ENCODE data around the gene WDR6.

DNA sequence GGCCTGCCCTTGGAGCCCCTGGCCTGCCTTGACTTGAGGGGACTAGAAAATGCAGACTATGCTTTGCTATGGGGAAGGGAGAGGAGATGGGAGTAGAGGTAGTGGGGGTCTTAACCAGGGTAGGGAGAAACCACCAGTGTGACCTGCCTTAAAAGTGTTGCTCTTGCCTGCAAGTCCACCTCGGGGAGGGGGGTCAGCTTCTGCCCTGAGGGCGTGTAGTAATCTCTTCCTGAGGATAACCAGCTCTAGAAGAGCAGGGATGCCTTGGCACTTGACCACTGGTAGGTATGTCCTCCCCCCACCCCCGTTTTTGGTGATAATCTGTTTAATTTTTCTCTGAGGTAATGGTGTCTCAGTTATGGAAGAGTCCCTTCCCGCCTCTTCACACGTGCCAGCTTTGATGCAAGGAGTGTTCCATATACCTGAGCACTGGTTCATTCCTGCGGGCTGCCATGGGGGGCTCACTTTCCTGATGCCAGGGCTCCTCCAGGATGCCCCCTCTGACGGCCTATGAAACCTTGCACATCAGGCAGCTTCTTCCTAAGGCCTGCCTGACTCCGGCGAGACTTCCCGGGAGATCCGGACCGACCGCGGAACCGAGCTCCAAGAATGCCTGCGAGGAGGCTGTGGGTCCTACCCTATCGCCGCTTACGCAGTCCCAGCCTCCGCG is 17.9 kb upstream of the WDR6 start:
- TF ChIP-seq TEAD1 (CRISPR knock-in tag; IDR thresholded peaks at IDR 0.05), result peak; percentile 70
- TF ChIP-seq, protein P1, sequence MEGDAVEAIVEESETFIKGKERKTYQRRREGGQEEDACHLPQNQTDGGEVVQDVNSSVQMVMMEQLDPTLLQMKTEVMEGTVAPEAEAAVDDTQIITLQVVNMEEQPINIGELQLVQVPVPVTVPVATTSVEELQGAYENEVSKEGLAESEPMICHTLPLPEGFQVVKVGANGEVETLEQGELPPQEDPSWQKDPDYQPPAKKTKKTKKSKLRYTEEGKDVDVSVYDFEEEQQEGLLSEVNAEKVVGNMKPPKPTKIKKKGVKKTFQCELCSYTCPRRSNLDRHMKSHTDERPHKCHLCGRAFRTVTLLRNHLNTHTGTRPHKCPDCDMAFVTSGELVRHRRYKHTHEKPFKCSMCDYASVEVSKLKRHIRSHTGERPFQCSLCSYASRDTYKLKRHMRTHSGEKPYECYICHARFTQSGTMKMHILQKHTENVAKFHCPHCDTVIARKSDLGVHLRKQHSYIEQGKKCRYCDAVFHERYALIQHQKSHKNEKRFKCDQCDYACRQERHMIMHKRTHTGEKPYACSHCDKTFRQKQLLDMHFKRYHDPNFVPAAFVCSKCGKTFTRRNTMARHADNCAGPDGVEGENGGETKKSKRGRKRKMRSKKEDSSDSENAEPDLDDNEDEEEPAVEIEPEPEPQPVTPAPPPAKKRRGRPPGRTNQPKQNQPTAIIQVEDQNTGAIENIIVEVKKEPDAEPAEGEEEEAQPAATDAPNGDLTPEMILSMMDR (IDR thresholded peaks at IDR 0.05), result no peak
